Ishikawa (cell line): ENCODE results near the gene GALNT9.

Experiments used
- CEBPB ChIP-seq: IDR thresholded peaks from 2 replicates; pipeline ENCODE4 v1.6.1; 2012
- CREB1 ChIP-seq: IDR thresholded peaks from 2 replicates; pipeline ENCODE4 v1.6.1; 2012; ENCODE audit warnings: low read depth
- EGR1 ChIP-seq: IDR thresholded peaks from 2 replicates; pipeline ENCODE4 v1.6.1; 2012
- EP300 ChIP-seq: IDR thresholded peaks from 2 replicates; pipeline ENCODE4 v1.6.1; 2012; ENCODE audit warnings: borderline replicate concordance
- FOXM1 ChIP-seq: IDR thresholded peaks from 2 replicates; pipeline ENCODE4 v1.6.1; 2012; ENCODE audit warnings: low read depth, borderline replicate concordance
- NFIC ChIP-seq: IDR thresholded peaks from 2 replicates; pipeline ENCODE4 v1.6.1; 2012
- RAD21 ChIP-seq: IDR thresholded peaks from 2 replicates; pipeline ENCODE4 v1.6.1; 2012; ENCODE audit warnings: low read depth
- TAF1 ChIP-seq: IDR thresholded peaks from 2 replicates; pipeline ENCODE4 v1.6.1; 2012; ENCODE audit warnings: low read depth, mild to moderate bottlenecking
- TCF12 ChIP-seq: IDR thresholded peaks from 2 replicates; pipeline ENCODE4 v1.6.1; 2012; ENCODE audit warnings: low read depth
- YY1 ChIP-seq: IDR thresholded peaks from 2 replicates; pipeline ENCODE4 v1.6.1; 2012; ENCODE audit warnings: low read depth
- ZBTB7A ChIP-seq: IDR thresholded peaks from 2 replicates; pipeline ENCODE4 v1.6.1; 2012; ENCODE audit warnings: low read depth
- TF ChIP-seq, protein P1 (sequence below): IDR thresholded peaks from 2 replicates; pipeline ENCODE4 v1.6.1; 2012; ENCODE audit warnings: low read depth, mild to moderate bottlenecking
- TF ChIP-seq, protein P2 (sequence below): IDR thresholded peaks from 2 replicates; pipeline ENCODE4 v1.6.1; 2012

DNA sequence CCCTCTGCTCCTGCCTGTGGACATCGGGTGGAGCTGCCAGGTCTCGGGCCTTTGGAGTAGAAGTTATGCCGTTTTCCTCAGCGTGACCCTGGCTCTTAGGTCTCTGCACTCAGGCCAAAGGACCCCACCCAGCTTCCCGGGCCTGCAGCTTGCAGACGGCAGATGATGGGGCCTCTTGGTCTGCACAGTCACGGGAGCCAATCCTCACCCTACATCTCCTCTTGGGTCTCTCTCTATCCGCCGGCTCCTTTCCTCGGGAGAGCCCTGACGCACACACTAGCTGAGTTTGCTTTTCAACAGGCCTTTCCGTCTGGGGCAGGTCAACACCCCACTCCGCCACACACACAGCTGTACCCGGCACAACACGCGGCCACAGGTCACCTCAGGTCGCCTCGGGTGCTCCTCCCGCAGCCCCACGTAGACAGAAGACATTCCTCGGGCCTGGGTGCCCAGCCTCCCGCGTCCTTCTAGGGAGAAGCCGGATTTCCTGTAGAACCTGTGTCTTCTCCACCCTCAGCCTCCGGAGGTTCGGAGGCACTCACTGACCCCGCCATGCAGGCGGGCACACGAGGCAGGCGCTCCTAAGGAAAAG lies 9.9 kb downstream of the GALNT9 start:
- TF ChIP-seq YY1 = no peak
- no peak for TF ChIP-seq FOXM1
- TF ChIP-seq TAF1 = no peak
- TF ChIP-seq NFIC = no peak
- TF ChIP-seq, protein P1, sequence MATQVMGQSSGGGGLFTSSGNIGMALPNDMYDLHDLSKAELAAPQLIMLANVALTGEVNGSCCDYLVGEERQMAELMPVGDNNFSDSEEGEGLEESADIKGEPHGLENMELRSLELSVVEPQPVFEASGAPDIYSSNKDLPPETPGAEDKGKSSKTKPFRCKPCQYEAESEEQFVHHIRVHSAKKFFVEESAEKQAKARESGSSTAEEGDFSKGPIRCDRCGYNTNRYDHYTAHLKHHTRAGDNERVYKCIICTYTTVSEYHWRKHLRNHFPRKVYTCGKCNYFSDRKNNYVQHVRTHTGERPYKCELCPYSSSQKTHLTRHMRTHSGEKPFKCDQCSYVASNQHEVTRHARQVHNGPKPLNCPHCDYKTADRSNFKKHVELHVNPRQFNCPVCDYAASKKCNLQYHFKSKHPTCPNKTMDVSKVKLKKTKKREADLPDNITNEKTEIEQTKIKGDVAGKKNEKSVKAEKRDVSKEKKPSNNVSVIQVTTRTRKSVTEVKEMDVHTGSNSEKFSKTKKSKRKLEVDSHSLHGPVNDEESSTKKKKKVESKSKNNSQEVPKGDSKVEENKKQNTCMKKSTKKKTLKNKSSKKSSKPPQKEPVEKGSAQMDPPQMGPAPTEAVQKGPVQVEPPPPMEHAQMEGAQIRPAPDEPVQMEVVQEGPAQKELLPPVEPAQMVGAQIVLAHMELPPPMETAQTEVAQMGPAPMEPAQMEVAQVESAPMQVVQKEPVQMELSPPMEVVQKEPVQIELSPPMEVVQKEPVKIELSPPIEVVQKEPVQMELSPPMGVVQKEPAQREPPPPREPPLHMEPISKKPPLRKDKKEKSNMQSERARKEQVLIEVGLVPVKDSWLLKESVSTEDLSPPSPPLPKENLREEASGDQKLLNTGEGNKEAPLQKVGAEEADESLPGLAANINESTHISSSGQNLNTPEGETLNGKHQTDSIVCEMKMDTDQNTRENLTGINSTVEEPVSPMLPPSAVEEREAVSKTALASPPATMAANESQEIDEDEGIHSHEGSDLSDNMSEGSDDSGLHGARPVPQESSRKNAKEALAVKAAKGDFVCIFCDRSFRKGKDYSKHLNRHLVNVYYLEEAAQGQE = no peak
- no peak for TF ChIP-seq EP300
- no peak for TF ChIP-seq CEBPB
- TF ChIP-seq, protein P2, sequence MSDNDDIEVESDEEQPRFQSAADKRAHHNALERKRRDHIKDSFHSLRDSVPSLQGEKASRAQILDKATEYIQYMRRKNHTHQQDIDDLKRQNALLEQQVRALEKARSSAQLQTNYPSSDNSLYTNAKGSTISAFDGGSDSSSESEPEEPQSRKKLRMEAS = no peak
- TF ChIP-seq EGR1 = no peak
- TF ChIP-seq TCF12 = no peak
- no peak for TF ChIP-seq RAD21
- TF ChIP-seq CREB1 = no peak
- TF ChIP-seq ZBTB7A = no peak
